ENCODE results near the gene HOXA4.

Gene HOXA4

DNA sequence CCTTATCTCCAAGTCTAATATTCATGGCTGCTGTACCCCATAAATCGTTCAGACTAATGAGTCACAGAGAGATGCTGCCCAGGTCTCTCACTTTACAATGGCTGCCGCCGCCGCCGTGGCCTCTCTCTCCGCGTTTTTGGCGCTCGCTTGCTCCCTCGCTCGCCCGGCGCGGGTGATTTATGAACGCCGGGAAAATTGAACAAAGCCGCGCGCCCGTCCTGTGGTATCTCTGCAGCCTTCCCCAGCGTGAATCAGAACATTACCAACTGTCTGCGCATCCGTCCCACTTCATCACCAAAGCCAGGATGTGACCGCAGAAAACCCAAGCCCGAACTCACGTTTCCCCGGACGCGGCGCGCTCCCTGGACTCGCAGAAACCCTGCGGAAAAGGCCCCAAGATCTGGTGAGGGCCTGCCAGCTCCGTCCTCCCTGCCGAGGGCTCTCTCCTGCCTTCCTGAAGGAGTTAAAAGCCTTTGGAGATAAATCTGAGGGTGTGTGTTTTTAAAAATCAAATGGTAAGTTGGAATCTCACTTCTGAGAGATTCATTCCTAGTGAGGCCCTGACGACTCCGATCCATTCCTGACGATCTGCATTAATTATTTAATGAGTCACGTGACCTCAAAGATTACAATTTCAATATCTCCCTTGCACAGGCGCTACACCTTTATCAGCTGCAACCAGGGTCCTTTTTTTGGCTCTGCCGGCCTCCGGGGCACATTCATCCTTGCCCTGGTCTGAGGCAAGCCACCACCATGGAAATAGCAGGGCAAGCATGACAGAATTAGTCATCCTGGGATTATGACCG, 6.3 kb downstream of the HOXA4 start:
- TF ChIP-seq JUND (IDR thresholded peaks at IDR 0.05; ENCODE audit: low read depth): no peak
- in situ Hi-C loops (cut with HindIII; ENCODE audit: low pct_unique_long_range_greater_than_20kb, low sequenced_read_pairs): no loop called here

DNA sequence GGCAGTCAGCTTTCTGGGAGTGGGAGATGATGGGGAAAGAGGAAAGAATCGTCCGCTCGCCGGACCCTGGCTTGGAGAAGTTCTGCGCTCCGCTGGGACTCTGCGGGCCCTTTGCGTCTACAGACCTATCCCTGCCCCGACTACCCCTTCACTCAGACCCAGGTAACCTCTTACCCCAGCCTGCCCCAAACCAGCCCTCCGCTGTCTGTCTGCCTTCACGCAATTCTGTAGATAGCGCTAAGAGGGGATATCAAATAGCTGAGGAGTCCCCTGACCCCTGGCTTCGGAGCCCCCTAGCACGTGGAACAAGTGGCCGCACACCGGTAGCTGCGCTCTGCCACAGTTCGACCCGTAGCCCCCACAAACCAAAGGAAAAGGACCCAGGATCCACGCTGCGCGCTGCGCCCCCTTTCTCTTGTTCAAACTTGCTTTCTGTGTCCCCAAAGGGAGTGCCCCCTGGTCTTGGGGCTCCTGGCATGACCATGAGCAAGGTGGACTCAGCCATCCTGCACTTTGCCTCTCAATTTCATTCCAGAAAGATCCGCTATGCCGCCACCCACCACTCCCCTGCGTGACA, 7.0 kb downstream of the HOXA4 start:
- in situ Hi-C loops (cut with HindIII; ENCODE audit: low pct_unique_long_range_greater_than_20kb, low sequenced_read_pairs): no loop called here
- TF ChIP-seq JUND (IDR thresholded peaks at IDR 0.05; ENCODE audit: low read depth): no peak
- DNase-seq (ENCODE audit: low read depth in 1 of 2, low spot score in 1 of 2): no peak

More for the DNA sequence above, 6.3 kb downstream of the HOXA4 start:
- no peak for DNase-seq (ENCODE audit: low read depth in 1 of 2, low spot score in 1 of 2)

DNA sequence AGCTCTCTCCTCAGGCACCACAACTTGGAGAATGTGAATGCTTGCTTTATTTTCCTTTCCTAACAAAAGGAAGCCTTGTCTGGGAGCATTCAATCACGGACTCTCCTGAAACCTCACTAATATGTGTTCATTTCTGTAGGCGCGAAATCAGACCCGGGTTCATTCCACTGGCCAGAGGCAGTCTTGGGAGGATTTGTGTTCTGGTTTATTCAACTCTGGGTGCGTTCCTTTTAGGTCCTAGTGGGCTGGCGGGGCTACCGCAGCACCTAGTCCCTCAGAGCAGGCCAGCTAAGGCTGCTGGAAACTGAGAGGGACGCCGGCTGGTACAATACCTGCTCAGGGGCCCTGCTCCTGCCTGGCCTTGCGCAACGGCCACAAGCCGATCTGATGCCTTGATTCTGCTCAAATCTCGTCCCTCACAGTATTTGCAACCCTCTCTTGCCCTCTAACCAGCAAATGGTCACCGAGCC, 7.5 kb downstream of the HOXA4 start:
- in situ Hi-C loops (cut with HindIII; ENCODE audit: low pct_unique_long_range_greater_than_20kb, low sequenced_read_pairs): no loop called here
- no peak for TF ChIP-seq JUND (IDR thresholded peaks at IDR 0.05; ENCODE audit: low read depth)
- DNase-seq (ENCODE audit: low read depth in 1 of 2, low spot score in 1 of 2): no peak

DNA sequence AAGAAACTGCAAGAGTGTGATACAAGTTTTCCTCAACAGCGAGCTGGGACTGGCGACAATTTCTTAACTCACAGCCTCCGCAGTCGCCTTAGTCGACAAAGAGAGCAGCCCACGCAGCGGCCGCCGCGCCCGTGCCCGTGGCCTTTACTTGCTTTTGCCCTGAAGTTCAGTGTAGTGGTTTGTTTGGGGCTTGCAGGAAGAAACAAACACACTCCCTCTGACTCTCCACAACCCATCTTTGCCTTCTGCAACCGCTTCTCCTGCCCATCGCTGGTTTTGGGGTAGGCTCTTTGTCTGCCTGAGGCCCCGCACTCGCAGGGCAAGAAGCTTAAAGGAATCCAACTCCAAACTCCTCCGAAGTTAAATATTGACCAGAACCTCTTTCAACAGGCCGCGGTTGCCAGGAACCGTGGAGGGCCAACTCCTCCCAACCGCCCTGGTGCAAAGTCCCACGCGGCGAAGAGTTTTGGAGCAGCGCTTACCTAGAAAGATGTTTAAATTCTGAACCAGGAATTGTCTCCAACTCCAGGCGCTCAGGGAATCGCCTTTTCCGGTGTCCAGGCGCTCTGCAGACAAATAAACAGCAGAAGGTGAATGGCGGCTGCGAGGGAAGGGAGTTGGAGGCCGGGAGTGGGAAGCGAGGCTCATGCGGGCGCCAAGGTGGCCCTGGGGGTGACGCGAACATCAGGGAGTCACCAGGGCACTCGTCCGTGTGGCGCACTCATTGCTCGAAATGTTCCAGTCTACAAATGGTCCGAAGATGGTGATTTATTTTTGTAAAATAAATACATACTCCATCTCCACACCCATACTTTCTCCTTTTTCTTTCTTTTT, 8.3 kb downstream of the HOXA4 start:
- no peak for TF ChIP-seq JUND (IDR thresholded peaks at IDR 0.05; ENCODE audit: low read depth)
- in situ Hi-C loops (cut with HindIII; ENCODE audit: low pct_unique_long_range_greater_than_20kb, low sequenced_read_pairs): no loop called here
- no peak for DNase-seq (ENCODE audit: low read depth in 1 of 2, low spot score in 1 of 2)

DNA sequence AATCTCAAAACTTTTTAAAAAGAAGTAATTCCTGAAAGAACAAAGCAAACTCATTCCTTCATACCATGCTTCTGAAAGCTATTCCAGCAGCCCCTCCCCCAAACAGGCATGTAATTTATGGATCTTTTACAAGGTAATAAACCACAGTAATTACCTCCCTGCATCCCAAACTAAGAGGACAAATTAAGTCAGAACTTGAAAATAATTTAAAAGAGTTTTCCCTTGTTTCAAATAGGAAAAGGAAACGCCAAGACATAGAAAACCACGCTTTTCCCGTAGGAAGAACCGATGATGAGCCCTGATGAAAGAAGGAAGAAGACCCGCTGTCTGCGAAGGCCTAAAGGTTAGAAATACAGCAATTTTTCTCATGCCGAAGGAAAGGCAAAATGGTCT, 8.9 kb downstream of the HOXA4 start:
- in situ Hi-C loops (cut with HindIII; ENCODE audit: low pct_unique_long_range_greater_than_20kb, low sequenced_read_pairs): no loop called here
- no peak for TF ChIP-seq JUND (IDR thresholded peaks at IDR 0.05; ENCODE audit: low read depth)
- DNase-seq (ENCODE audit: low read depth in 1 of 2, low spot score in 1 of 2): no peak

DNA sequence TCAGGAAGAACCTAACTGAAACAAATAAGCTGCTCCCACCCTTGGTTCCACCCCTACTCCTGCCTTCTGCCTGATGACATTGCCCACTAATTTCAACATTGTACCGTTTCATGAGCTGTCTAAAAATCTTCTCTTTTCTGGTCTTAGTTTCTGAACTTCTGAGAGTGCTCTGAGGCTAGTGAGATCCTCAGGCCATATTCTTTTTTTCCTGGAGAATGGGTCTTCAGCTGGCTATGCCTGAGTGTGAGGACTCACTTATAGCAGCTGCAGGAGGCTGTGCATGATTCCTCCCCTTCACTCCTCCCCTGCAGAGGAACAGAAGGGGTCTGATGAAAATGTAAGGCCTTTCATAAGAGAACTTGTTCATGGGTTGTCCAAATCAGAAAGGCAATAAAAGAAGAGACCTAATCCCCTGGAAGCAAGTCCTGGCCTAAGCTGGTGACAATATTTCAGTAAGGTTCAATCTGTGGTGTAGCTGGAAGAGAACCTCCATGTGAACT, 11.1 kb downstream of the HOXA4 start:
- DNase-seq (ENCODE audit: low read depth in 1 of 2, low spot score in 1 of 2): no peak
- no peak for TF ChIP-seq JUND (IDR thresholded peaks at IDR 0.05; ENCODE audit: low read depth)
- in situ Hi-C loops (cut with HindIII; ENCODE audit: low pct_unique_long_range_greater_than_20kb, low sequenced_read_pairs): no loop called here

DNA sequence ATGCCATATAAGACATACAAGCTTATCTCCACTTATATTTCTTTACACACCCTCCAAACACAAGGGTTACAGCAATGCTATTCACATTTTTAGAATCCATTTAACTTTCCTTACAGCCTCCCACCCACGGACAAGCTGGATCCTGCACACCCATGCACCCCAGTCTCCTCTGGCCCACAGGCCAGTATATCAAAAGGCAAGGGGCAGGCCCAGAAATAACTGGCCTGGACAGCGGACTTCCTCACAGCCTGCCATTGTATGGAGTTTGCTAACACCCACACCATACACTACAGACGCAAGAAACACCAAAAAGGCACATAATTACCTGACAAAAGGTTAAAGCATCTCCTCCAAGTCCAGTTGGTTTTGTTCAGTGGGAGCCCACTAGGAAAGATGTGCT, 12.0 kb downstream of the HOXA4 start:
- no peak for TF ChIP-seq JUND (IDR thresholded peaks at IDR 0.05; ENCODE audit: low read depth)
- no peak for DNase-seq (ENCODE audit: low read depth in 1 of 2, low spot score in 1 of 2)
- in situ Hi-C loops (cut with HindIII; ENCODE audit: low pct_unique_long_range_greater_than_20kb, low sequenced_read_pairs): no loop called here

DNA sequence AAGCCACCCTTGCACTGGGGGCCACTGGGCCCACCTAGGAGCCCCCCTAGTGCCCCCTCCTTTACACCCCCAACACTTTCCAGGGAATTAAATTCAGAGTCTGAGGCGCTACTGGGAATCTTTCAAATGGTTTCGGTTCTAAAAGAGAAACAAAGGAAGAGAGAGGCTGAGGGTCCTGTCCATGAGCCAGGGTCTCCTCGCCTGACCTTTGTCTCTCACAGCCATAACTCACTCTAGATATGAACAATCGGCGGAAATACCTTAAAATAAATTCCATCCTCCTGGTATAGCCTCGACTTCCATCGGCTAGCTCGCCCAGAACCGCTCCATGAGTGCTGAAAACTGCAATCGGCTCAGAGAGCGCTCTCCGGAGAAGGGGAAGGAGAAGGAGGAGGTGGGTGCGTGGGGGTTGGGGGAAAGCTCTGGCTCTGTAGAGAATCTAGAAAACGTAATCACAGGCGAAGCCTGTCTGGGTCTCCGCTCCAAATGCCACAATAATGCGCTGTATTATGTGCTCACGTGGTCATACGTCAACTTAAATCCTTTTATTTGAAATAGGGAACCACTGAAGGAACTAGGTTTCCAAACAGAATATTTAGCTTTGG, 12.6 kb downstream of the HOXA4 start:
- no peak for DNase-seq (ENCODE audit: low read depth in 1 of 2, low spot score in 1 of 2)
- in situ Hi-C loops (cut with HindIII; ENCODE audit: low pct_unique_long_range_greater_than_20kb, low sequenced_read_pairs): no loop called here
- TF ChIP-seq JUND (IDR thresholded peaks at IDR 0.05; ENCODE audit: low read depth): no peak

DNA sequence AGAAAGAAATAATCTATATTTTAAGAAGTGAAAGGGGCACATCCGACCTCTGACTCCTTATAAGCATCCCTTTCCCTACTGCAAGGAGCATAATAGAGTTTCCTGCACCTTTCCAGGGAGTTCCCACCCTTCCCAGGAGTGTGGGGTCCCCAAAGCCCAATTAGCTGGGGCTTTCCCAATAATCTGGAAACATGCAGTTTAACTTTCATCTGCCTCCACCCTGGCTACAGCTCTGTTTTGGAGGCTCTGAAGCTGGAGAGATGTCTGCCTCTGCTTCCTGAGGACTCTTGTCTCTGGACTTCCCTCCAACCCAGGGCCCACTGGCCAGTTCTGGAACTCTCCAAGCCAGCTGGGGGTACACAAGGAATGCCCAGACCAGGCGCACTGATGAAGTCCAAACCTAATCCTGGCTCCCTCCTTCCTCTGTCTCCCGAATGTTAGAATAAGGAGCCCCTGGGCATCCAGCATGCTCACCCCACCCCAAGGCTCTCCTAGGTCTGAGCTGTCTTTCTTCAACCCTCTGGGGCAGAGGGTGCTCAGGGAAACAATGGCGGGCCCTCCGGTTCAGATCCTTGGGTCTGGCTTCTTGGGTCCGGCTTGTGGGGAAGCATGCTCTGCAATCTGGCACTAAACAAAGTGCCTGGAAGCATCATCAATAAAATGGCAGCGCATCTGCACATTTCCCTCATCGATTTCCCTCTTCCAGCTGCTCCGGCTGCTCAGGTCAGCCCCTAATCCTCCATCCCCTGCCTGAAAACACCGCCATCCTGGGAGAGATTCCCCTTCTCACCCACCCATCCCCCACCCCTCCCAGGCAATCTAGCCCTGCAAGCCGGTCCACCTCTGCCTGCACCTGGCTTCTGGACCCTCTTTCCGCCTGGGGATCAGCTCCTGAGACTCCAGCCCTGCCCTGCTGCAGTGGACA, 13.3 kb downstream of the HOXA4 start:
- in situ Hi-C loops (cut with HindIII; ENCODE audit: low pct_unique_long_range_greater_than_20kb, low sequenced_read_pairs): no loop called here
- DNase-seq (ENCODE audit: low read depth in 1 of 2, low spot score in 1 of 2): no peak
- no peak for TF ChIP-seq JUND (IDR thresholded peaks at IDR 0.05; ENCODE audit: low read depth)

DNA sequence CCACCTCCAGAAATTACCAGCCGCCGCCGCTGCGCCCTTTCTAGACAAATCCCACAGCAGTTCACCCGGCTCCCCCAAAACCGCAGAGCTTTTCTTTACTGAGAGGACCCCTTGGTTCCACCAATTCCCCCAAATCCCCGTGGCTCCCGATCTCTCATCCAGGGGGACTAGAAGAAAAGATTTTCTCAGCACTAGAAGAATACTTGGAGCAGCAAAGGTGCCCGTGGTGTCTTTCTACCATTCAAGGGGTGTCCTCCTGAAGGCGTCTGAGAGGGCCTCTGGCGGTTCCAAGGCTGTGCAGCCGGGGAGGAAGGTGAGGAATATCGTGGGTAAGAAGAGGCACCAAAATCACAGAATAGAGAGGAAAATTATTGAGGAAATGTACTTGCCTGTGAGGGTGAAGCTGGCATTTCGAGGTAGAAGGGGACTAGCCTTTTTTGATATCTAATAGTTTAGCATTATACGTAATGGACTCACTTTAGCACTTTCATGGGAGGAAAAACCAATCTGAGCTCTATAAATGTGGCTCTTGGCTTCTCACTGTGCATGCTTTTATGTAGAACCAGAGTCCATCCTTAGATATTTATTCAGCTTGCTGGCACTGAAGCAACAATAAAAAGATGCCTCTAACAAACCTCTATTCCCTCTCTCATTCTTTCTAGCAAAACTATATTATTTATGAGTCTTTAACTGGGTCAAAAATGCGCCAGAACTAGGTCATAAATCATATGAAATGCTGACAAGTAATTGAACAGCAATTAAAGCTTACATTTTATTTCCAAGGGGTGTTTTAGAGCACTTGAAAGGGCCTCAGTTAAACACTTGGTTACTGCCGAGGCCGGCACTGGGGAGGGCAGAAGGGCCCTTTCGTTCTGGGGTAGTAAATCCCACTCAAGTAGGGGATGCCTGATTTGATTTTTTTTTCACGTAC, 14.3 kb downstream of the HOXA4 start:
- in situ Hi-C loops (cut with HindIII; ENCODE audit: low pct_unique_long_range_greater_than_20kb, low sequenced_read_pairs): no loop called here
- TF ChIP-seq JUND (IDR thresholded peaks at IDR 0.05; ENCODE audit: low read depth): no peak
- DNase-seq (ENCODE audit: low read depth in 1 of 2, low spot score in 1 of 2): no peak
